BLaER1 treated with 17β-estradiol and CSF1 and Interleukin-3, amounts not matched to agents 10 nM and 100 nM (cell line): ENCODE measurements around the gene TRIM69.
"Not testable (repeated sequence)": the region's sequence is repeated elsewhere in the genome, so short reads cannot be mapped to it uniquely, and the experiment has no call there.

Experiments
- H3K27ac ChIP-seq, 11 experiments: shearing (Covaris generic); formaldehyde crosslinking; 2 replicates each; pipeline ENCODE4 v1.8.1; 2022
- H3K27me3 ChIP-seq, 11 experiments: shearing (Covaris generic); formaldehyde crosslinking; 2 replicates each; pipeline ENCODE4 v1.8.1; 2022
- H3K36me3 ChIP-seq, 11 experiments: shearing (Covaris generic); formaldehyde crosslinking; 2 replicates each; pipeline ENCODE4 v1.8.1; 2022
- H3K4me1 ChIP-seq, 10 experiments: shearing (Covaris generic); formaldehyde crosslinking; 2 replicates each; pipeline ENCODE4 v1.8.1; 2022
- H3K4me2 ChIP-seq, 11 experiments: shearing (Covaris generic); formaldehyde crosslinking; 2 replicates each; pipeline ENCODE4 v1.8.1; 2022
- H3K4me3 ChIP-seq, 10 experiments: shearing (Covaris generic); formaldehyde crosslinking; 2 replicates each; pipeline ENCODE4 v1.8.1; 2022
- H3K9ac ChIP-seq, 11 experiments: shearing (Covaris generic); formaldehyde crosslinking; 2 replicates each; pipeline ENCODE4 v1.8.1; 2022
- H3K9me3 ChIP-seq, 11 experiments: shearing (Covaris generic); formaldehyde crosslinking; replicated peaks in 1 of 11; 2 replicates each; pipeline ENCODE4 v1.8.1; 2022
- H4K20me1 ChIP-seq, 11 experiments: shearing (Covaris generic); formaldehyde crosslinking; 2 replicates each; pipeline ENCODE4 v1.8.1; 2022
- Cebpa-rat ChIP-seq, 11 experiments: shearing (Covaris generic); IDR thresholded peaks; 2 replicates each; pipeline ENCODE4 v1.8.1; 2022

TRIM69 gene

GRCh38 chr15:44753345-44753744 is 17.0 kb downstream of the TRIM69 start:
- H3K9ac ChIP-seq = no peak overlapping the region

GRCh38 chr15:44763187-44763586 is 26.9 kb downstream of the TRIM69 start:
- no peak for TF ChIP-seq Cebpa-rat (IDR thresholded peaks at IDR 0.05)
- no peaks in the 10 kb centered on the region for H3K27me3 ChIP-seq
- H3K9me3 ChIP-seq = no peaks in the 10 kb centered on the region
- no peaks in the 10 kb centered on the region for H3K36me3 ChIP-seq
- H3K4me1 ChIP-seq = no peaks in the 10 kb centered on the region
- H4K20me1 ChIP-seq = no peaks in the 10 kb centered on the region
- H3K4me3 ChIP-seq = no peak overlapping the region
- no peak overlapping the region for H3K27ac ChIP-seq
- no peak overlapping the region for H3K9ac ChIP-seq
- no peak overlapping the region for H3K4me2 ChIP-seq

More at GRCh38 chr15:44753345-44753744, 17.0 kb downstream of the TRIM69 start:
- no peak overlapping the region for H3K27ac ChIP-seq
- no peaks in the 10 kb centered on the region for H3K27me3 ChIP-seq
- no peaks in the 10 kb centered on the region for H4K20me1 ChIP-seq
- H3K4me1 ChIP-seq = no peaks in the 10 kb centered on the region
- peaks cover 24 to 43% (median 31%) of the 10 kb centered on the region in 11 experiments for H3K9me3 ChIP-seq
- H3K36me3 ChIP-seq = no peaks in the 10 kb centered on the region
- no peak overlapping the region for H3K4me3 ChIP-seq
- TF ChIP-seq Cebpa-rat (IDR thresholded peaks at IDR 0.05) = no peak
- no peak overlapping the region for H3K4me2 ChIP-seq

- Histone ChIP-seq H3K4me1 (no peaks in the 10 kb centered on the region), H3K4me3 (no peak overlapping the region), H3K4me2 (no peak overlapping the region), H3K9me3 (peaks cover 0 to 3% (median 0%) of the 10 kb centered on the region in 11 experiments; a peak in 3 of 22 replicates), H4K20me1 (no peaks in the 10 kb centered on the region), H3K27ac (no peak overlapping the region), H3K36me3 (no peaks in the 10 kb centered on the region), H3K9ac (no peak overlapping the region), H3K27me3 (no peaks in the 10 kb centered on the region)
- TF ChIP-seq Cebpa-rat (IDR thresholded peaks at IDR 0.05) = no peak; a peak in 1 of 22 replicates
These were observed 27.5 kb downstream of the TRIM69 start for GRCh38 chr15:44763848-44764247.

- Histone ChIP-seq H3K36me3 (no peaks in the 10 kb centered on the region), H3K27ac (no peak overlapping the region), H3K9me3 (peaks cover 9 to 14% (median 12%) of the 10 kb centered on the region in 11 experiments), H4K20me1 (no peaks in the 10 kb centered on the region), H3K4me2 (no peak overlapping the region), H3K27me3 (no peaks in the 10 kb centered on the region), H3K9ac (no peak overlapping the region), H3K4me1 (no peaks in the 10 kb centered on the region), H3K4me3 (no peak overlapping the region)
- no peak for TF ChIP-seq Cebpa-rat (IDR thresholded peaks at IDR 0.05)
These were observed 28.7 kb downstream of the TRIM69 start for GRCh38 chr15:44765036-44765435.

GRCh38 chr15:44769521-44769920 is 33.2 kb downstream of the TRIM69 start:
- H3K4me1 ChIP-seq = no peaks in the 10 kb centered on the region
- H3K9me3 ChIP-seq = peaks cover 45 to 56% (median 49%) of the 10 kb centered on the region in 11 experiments

GRCh38 chr15:44770715-44771114 is 34.4 kb downstream of the TRIM69 start:
- not testable (repeated sequence) for H4K20me1 ChIP-seq, H3K9ac ChIP-seq, H3K27ac ChIP-seq, H3K4me3 ChIP-seq, H3K36me3 ChIP-seq, H3K4me2 ChIP-seq, H3K4me1 ChIP-seq, H3K27me3 ChIP-seq
- peaks cover 46 to 63% (median 54%) of the 10 kb centered on the region in 11 experiments for H3K9me3 ChIP-seq

More at GRCh38 chr15:44769521-44769920, 33.2 kb downstream of the TRIM69 start:
- H3K4me3 ChIP-seq = no peak overlapping the region
- H3K27ac ChIP-seq = no peak overlapping the region
- H3K27me3 ChIP-seq = no peaks in the 10 kb centered on the region
- no peak overlapping the region for H3K4me2 ChIP-seq
- H3K36me3 ChIP-seq = no peaks in the 10 kb centered on the region
- H3K9ac ChIP-seq = no peak overlapping the region
- no peaks in the 10 kb centered on the region for H4K20me1 ChIP-seq
- TF ChIP-seq Cebpa-rat (IDR thresholded peaks at IDR 0.05) = no peak

GRCh38 chr15:44775953-44776352 is 39.6 kb downstream of the TRIM69 start:
- H3K9me3 ChIP-seq = peaks cover 32 to 46% (median 36%) of the 10 kb centered on the region in 11 experiments
- no peak overlapping the region for H3K4me2 ChIP-seq
- H3K36me3 ChIP-seq = no peaks in the 10 kb centered on the region
- H3K4me1 ChIP-seq = no peaks in the 10 kb centered on the region
- no peaks in the 10 kb centered on the region for H3K27me3 ChIP-seq
- H4K20me1 ChIP-seq = no peaks in the 10 kb centered on the region
- no peak overlapping the region for H3K27ac ChIP-seq
- TF ChIP-seq Cebpa-rat (IDR thresholded peaks at IDR 0.05) = no peak
- H3K4me3 ChIP-seq = no peak overlapping the region
- H3K9ac ChIP-seq = no peak overlapping the region

- H3K4me2 ChIP-seq = no peak overlapping the region
- no peak overlapping the region for H3K9ac ChIP-seq
- H3K4me3 ChIP-seq = no peak overlapping the region
- no peaks in the 10 kb centered on the region for H3K36me3 ChIP-seq
- no peaks in the 10 kb centered on the region for H4K20me1 ChIP-seq
- H3K9me3 ChIP-seq = peaks cover under 1 to 13% (median 4%) of the 10 kb centered on the region in 11 experiments; a peak in 10 of 22 replicates
- H3K27me3 ChIP-seq = no peaks in the 10 kb centered on the region
- no peak for TF ChIP-seq Cebpa-rat (IDR thresholded peaks at IDR 0.05)
- peaks cover 0 to 18% (median 4%) of the 10 kb centered on the region in 10 experiments; a peak in 9 of 20 replicates for H3K4me1 ChIP-seq
- no peak overlapping the region for H3K27ac ChIP-seq
These were observed 43.4 kb downstream of the TRIM69 start for GRCh38 chr15:44779761-44780160.

- Histone ChIP-seq H3K9ac (no peak overlapping the region), H3K36me3 (no peaks in the 10 kb centered on the region), H3K9me3 (peaks cover 0 to 9% (median 4%) of the 10 kb centered on the region in 11 experiments; a peak in 4 of 22 replicates), H3K27me3 (no peaks in the 10 kb centered on the region), H3K4me2 (no peak overlapping the region), H3K27ac (no peak overlapping the region), H3K4me3 (no peak overlapping the region), H4K20me1 (no peaks in the 10 kb centered on the region), H3K4me1 (peaks cover 4 to 26% (median 11%) of the 10 kb centered on the region in 10 experiments; a peak in 18 of 20 replicates)
- TF ChIP-seq Cebpa-rat (IDR thresholded peaks at IDR 0.05) = no peak
These were observed 44.3 kb downstream of the TRIM69 start for GRCh38 chr15:44780608-44781007.

GRCh38 chr15:44781128-44781810 is 44.9 kb downstream of the TRIM69 start:
- Histone ChIP-seq H3K4me3 (no peak overlapping the region), H3K4me1 (peaks cover 4 to 33% (median 15%) of the 10 kb centered on the region in 10 experiments; a peak in 18 of 20 replicates)

More at GRCh38 chr15:44781128-44781810, 44.9 kb downstream of the TRIM69 start:
- TF ChIP-seq Cebpa-rat (IDR thresholded peaks at IDR 0.05) = no peak
- no peaks in the 10 kb centered on the region for H3K36me3 ChIP-seq
- no peaks in the 10 kb centered on the region for H4K20me1 ChIP-seq
- no peak overlapping the region for H3K27ac ChIP-seq
- H3K27me3 ChIP-seq = no peaks in the 10 kb centered on the region
- H3K9me3 ChIP-seq = peaks cover 0 to 5% (median 0%) of the 10 kb centered on the region in 11 experiments; a peak in 4 of 22 replicates
- no peak overlapping the region for H3K4me2 ChIP-seq
- H3K9ac ChIP-seq = no peak overlapping the region
